ENCODE data around the gene CES2. TPM values are rescaled to one million over a fixed set of nuclear protein-coding genes. Genes with fewer than 3 reads are reported as not detected.

CES2 gene
- total and polyA plus RNA-seq, 8 donors: 16.9 to 893 (median 37.8) TPM

GRCh38 chr16:66903544-66904427 is 31.5 kb upstream of the CES2 start:
- 44 to 73% (median 61%) methylated on average over 6 to 11 of the region's 11 CpGs for WGBS, 5 donors
- Histone ChIP-seq H3K36me3 (no peaks in the 10 kb centered on the region), H3K27ac (peak overlapping the region in 4 of 5 donors; percentile 59 to 88 (median 63)), H3K4me1 (peaks cover 53 to 78% (median 62%) of the 10 kb centered on the region in 4 donors), H3K9me3 (no peaks in the 10 kb centered on the region), H3K4me3 (no peak overlapping the region), H3K27me3 (no peaks in the 10 kb centered on the region)
- peak; percentile 50 to 65 for DNase-seq
- TF ChIP-seq POLR2A (IDR thresholded peaks at IDR 0.05) (no peak), POLR2AphosphoS5 (IDR thresholded peaks at IDR 0.05) (peak in 1 of 3 donors; percentile 11), CTCF (IDR thresholded peaks at IDR 0.05) (no peak), EP300 (IDR thresholded peaks at IDR 0.05) (no peak)
- intact Hi-C loops (cut with DNase I; ENCODE audit: low total_unique reads): no loop called here

GRCh38 chr16:66904428-66904845 is 30.9 kb upstream of the CES2 start:
- H3K27ac ChIP-seq: peak overlapping the region in 4 of 5 donors; percentile 59 to 88 (median 63)
- intact Hi-C loops (cut with DNase I; ENCODE audit: low total_unique reads): no loop called here
- 83 to 88% (median 87%) methylated on average over 13 of the region's 13 CpGs for WGBS, 5 donors
- no peaks in the 10 kb centered on the region for H3K36me3 ChIP-seq
- no peak for TF ChIP-seq EP300 (IDR thresholded peaks at IDR 0.05)
- TF ChIP-seq POLR2AphosphoS5 (IDR thresholded peaks at IDR 0.05): no peak
- no peak for TF ChIP-seq POLR2A (IDR thresholded peaks at IDR 0.05)
- TF ChIP-seq CTCF (IDR thresholded peaks at IDR 0.05): no peak
- peaks cover 46 to 71% (median 57%) of the 10 kb centered on the region in 4 donors for H3K4me1 ChIP-seq
- H3K27me3 ChIP-seq: no peaks in the 10 kb centered on the region
- no peak for DNase-seq
- no peak overlapping the region for H3K4me3 ChIP-seq
- H3K9me3 ChIP-seq: no peaks in the 10 kb centered on the region

- Histone ChIP-seq H3K4me3 (no peak overlapping the region), H3K27me3 (no peaks in the 10 kb centered on the region), H3K27ac (peak overlapping the region; percentile 9 to 88 (median 59)), H3K4me1 (peaks cover 42 to 65% (median 52%) of the 10 kb centered on the region in 4 donors), H3K36me3 (no peaks in the 10 kb centered on the region), H3K9me3 (no peaks in the 10 kb centered on the region)
- WGBS, 5 donors: 35 to 49% (median 47%) methylated on average over 15 to 16 of the region's 16 CpGs
- TF ChIP-seq POLR2A (IDR thresholded peaks at IDR 0.05): no peak
- no peak for TF ChIP-seq CTCF (IDR thresholded peaks at IDR 0.05)
- no peak for TF ChIP-seq POLR2AphosphoS5 (IDR thresholded peaks at IDR 0.05)
- TF ChIP-seq EP300 (IDR thresholded peaks at IDR 0.05): no peak
- DNase-seq: peak; percentile 37 to 75
- intact Hi-C loops (cut with DNase I; ENCODE audit: low total_unique reads): no loop called here
Measured at GRCh38 chr16:66904846-66905632, 30.3 kb upstream of the CES2 start.

Data from stomach (tissue), 9 donors.